K562 (cell line): ENCODE data around the gene CHN1.

Source experiments
- GTF2F1 ChIP-seq: IDR thresholded peaks from 2 replicates; pipeline ENCODE4 v1.6.1; 2011; ENCODE audit warnings: low read depth, low read length, improper control_type of control experiment
- RB1 ChIP-seq: fragments of 450-650 bp; IDR thresholded peaks from 2 replicates; pipeline ENCODE4 v1.6.1; 2017; ENCODE audit warnings: low read depth, mild to moderate bottlenecking
- XRCC3 ChIP-seq: fragments of 450-650 bp; IDR thresholded peaks from 2 replicates; pipeline ENCODE4 v1.6.1; 2017; ENCODE audit warnings: mild to moderate bottlenecking, moderate library complexity
- TF ChIP-seq, protein P1 (sequence below), 3 experiments: IDR thresholded peaks in 2 of 3; conservative IDR thresholded peaks in 1 of 3; 2 replicates each; pipeline ENCODE4 v1.5.1; 2011 to 2012; ENCODE audit warnings: low read length in 3 of 3, mild to moderate bottlenecking in 3 of 3, control low read depth in 2 of 3, improper control_type of control experiment in 1 of 3, inconsistent platforms in 1 of 3, low read depth in 1 of 3, mixed read lengths in 1 of 3, moderate library complexity in 1 of 3; ENCODE audit not compliant: insufficient read depth in 2 of 3

- TF ChIP-seq RB1 (no peak), GTF2F1 (no peak), XRCC3 (no peak)
- TF ChIP-seq, protein P1, sequence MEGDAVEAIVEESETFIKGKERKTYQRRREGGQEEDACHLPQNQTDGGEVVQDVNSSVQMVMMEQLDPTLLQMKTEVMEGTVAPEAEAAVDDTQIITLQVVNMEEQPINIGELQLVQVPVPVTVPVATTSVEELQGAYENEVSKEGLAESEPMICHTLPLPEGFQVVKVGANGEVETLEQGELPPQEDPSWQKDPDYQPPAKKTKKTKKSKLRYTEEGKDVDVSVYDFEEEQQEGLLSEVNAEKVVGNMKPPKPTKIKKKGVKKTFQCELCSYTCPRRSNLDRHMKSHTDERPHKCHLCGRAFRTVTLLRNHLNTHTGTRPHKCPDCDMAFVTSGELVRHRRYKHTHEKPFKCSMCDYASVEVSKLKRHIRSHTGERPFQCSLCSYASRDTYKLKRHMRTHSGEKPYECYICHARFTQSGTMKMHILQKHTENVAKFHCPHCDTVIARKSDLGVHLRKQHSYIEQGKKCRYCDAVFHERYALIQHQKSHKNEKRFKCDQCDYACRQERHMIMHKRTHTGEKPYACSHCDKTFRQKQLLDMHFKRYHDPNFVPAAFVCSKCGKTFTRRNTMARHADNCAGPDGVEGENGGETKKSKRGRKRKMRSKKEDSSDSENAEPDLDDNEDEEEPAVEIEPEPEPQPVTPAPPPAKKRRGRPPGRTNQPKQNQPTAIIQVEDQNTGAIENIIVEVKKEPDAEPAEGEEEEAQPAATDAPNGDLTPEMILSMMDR (IDR thresholded peaks at IDR 0.05 in 2 of 3, conservative IDR thresholded peaks at IDR 0.05 in 1 of 3; ENCODE audit: insufficient read depth in 2 of 3, low read depth in 1 of 3, low read length in 3 of 3), result no peak
These were observed 33.9 kb upstream of the CHN1 start for GRCh38 chr2:175039031-175039430.
